Stimulated activated CD8-positive, alpha-beta memory T cell treated with anti-CD3 and anti-CD28 coated beads, Interleukin-12 subunit alpha, Interleukin-12 subunit beta, amount 100 ng/mL, for 4 hours (primary cell): Measurements from ENCODE around the gene LYPD8.

ENCODE experiments used
- DNase-seq: peaks from one replicate; pipeline ENCODE4 v3.0.0-alpha.2; 2020; ENCODE audit warnings: low read depth

Gene LYPD8

GRCh38 chr1:248699099-248699498 is 56.5 kb downstream of the LYPD8 start:
- no peak for DNase-seq

- no peak for DNase-seq
These were observed 57.7 kb downstream of the LYPD8 start for GRCh38 chr1:248697907-248698306.

GRCh38 chr1:248696774-248697173 is 58.8 kb downstream of the LYPD8 start:
- no peak for DNase-seq

- DNase-seq: no peak
These were observed 59.3 kb downstream of the LYPD8 start for GRCh38 chr1:248696261-248696660.

GRCh38 chr1:248695451-248696132 is 60.0 kb downstream of the LYPD8 start:
- no peak for DNase-seq

- no peak for DNase-seq
These were observed 63.9 kb downstream of the LYPD8 start for GRCh38 chr1:248691567-248692155.
